Measurements from ENCODE around the gene RAB13.
A peak's percentile ranks its signal among the peaks of the same experiment; 100 is the strongest.
"Not testable (repeated sequence)": the region's sequence is repeated elsewhere in the genome, so short reads cannot be mapped to it uniquely, and the experiment has no call there.

The RAB13 gene

GRCh38 chr1:153985941-153986761 is at the start of gene RAB13:
Gene RAB13, minus strand, starts transcription at chr1:153986339. Its CDS starts 103 bp downstream, at chr1:153986236.
- peak; percentile 63 for DNase-seq (ENCODE audit: low spot score)

- not testable (repeated sequence) for DNase-seq (ENCODE audit: low spot score)
Measured at GRCh38 chr1:154033697-154034096, 47.6 kb upstream of the RAB13 start.

GRCh38 chr1:154019940-154020339 is 33.8 kb upstream of the RAB13 start:
- DNase-seq (ENCODE audit: low spot score): no peak

GRCh38 chr1:154019269-154019668 is 33.1 kb upstream of the RAB13 start:
- DNase-seq (ENCODE audit: low spot score): no peak

- no peak for DNase-seq (ENCODE audit: low spot score)
Measured at GRCh38 chr1:154014154-154014907, 28.2 kb upstream of the RAB13 start.

GRCh38 chr1:154012543-154012942 is 26.4 kb upstream of the RAB13 start:
- DNase-seq (ENCODE audit: low spot score): not testable (repeated sequence)

- no peak for DNase-seq (ENCODE audit: low spot score)
Measured at GRCh38 chr1:154012129-154012528, 26.0 kb upstream of the RAB13 start.

GRCh38 chr1:154006136-154006535 is 20.0 kb upstream of the RAB13 start:
- DNase-seq (ENCODE audit: low spot score): no peak

- DNase-seq (ENCODE audit: low spot score): no peak
Measured at GRCh38 chr1:154000420-154000819, 14.3 kb upstream of the RAB13 start.

GRCh38 chr1:153996882-153997281 is 10.7 kb upstream of the RAB13 start:
- not testable (repeated sequence) for DNase-seq (ENCODE audit: low spot score)

GRCh38 chr1:153995640-153996039 is 9.5 kb upstream of the RAB13 start:
- no peak for DNase-seq (ENCODE audit: low spot score)

GRCh38 chr1:153995202-153995601 is 9.1 kb upstream of the RAB13 start:
- no peak for DNase-seq (ENCODE audit: low spot score)

- DNase-seq (ENCODE audit: low spot score): no peak
Measured at GRCh38 chr1:153991806-153992205, 5.7 kb upstream of the RAB13 start.

- DNase-seq (ENCODE audit: low spot score): no peak
Measured at GRCh38 chr1:153991151-153991630, 5.1 kb upstream of the RAB13 start.

- DNase-seq (ENCODE audit: low spot score): peak; percentile 97
Measured at GRCh38 chr1:153990468-153991150, 4.5 kb upstream of the RAB13 start, which contains the start of gene RPS27. Gene RPS27, plus strand, starts transcription at chr1:153990762. Its CDS starts 35 bp downstream, at chr1:153990797.

GRCh38 chr1:153987621-153988020 is 1.5 kb upstream of the RAB13 start:
- DNase-seq (ENCODE audit: low spot score): no peak

GRCh38 chr1:153985341-153985912 is 712 bp downstream of the RAB13 start:
- DNase-seq (ENCODE audit: low spot score): no peak

- DNase-seq (ENCODE audit: low spot score): no peak
Measured at GRCh38 chr1:153984123-153984894, 1.8 kb downstream of the RAB13 start.

- not testable (repeated sequence) for DNase-seq (ENCODE audit: low spot score)
Measured at GRCh38 chr1:153981735-153982134, 4.4 kb downstream of the RAB13 start.

- DNase-seq (ENCODE audit: low spot score): not testable (repeated sequence)
Measured at GRCh38 chr1:153979091-153979490, 7.0 kb downstream of the RAB13 start.

- DNase-seq (ENCODE audit: low spot score): no peak
Measured at GRCh38 chr1:153978274-153978909, 7.7 kb downstream of the RAB13 start.

Data from kidney capillary endothelial cell (primary cell).